GM03348 (cell line): Measurements from ENCODE around the gene SPATA20.

Experiments
- DNase-seq: peaks from one replicate; pipeline ENCODE4 v3.0.0; 2012; ENCODE audit warnings: low spot score

The SPATA20 gene

DNA sequence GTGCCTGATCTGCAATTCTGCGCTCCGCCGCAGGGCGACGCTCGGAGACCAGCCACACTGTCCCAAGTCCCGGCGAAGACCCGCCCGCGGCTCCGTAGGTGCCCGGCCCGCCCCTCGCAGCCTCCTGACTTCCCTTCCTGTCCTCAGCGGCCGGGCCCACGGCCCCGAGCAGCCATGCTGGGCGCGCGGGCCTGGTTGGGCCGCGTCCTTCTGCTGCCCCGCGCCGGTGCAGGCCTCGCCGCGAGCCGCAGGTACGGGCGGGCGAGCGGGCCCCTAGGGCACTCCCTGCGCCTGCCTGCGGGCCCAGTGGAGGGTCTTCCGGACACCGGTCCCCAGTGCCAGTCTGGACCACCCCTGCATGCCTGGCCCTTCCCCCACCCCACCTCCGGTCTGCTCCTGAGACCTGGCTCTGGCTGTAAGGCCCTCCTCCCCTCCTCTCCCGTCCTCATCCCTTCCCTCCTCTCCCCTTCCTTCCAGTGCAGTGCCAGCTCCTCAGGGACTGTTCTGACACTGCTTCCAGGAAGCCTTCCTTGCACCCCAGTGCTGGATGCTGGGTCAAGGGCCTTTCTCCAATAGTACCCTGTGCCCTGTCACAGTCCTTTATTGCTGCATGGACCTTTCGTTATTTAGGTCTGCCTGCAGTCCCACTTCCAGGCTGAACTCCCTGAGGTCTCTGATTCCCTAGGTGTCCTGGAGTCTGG is at the start of gene SPATA20:
Gene SPATA20 (plus strand): TSS at position 140 of the 701 bp plus-strand sequence. CDS start 35 bp downstream, at position 175.
- DNase-seq, result peak; percentile 95

DNA sequence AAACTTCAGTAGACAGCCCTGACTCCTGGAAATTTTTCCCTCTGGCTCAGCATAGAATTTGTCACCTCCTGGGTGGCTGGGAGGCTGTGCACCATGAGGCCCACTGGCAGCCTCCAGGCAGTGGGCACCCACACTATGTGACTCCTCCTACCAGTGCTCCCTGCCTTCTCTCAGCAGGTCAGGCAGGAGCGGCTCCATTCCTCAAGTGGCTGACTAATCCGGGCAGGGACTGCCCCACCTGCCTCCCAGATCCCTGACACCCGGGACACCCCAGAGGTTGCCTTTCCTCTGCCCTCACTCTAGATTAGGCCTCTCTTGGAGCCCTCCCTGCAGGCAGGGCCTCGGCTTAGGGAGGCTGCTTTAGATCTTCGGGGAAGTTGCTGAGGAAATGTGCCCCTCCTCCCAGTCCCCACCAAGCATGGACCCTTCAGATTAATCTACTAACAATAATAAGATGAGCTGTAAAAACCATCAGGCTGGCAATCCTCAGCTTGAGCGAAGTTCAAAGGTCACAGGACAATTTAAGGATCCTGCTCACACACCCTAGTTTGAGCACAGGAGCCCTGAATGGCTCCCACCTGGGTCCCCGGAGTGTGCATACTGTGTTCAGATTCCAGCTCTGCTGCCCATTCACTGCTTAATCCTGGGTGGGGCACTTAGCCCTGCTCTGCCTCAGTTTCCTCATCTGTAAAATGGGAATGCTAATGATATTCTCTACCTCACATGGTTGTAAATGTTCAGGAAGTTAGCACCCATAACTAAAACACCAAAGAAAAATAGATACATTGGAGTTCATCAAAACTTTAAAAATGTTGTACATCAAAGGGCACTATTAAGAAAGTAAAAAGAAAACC is 48.7 kb upstream of the SPATA20 start:
- no peak for DNase-seq

DNA sequence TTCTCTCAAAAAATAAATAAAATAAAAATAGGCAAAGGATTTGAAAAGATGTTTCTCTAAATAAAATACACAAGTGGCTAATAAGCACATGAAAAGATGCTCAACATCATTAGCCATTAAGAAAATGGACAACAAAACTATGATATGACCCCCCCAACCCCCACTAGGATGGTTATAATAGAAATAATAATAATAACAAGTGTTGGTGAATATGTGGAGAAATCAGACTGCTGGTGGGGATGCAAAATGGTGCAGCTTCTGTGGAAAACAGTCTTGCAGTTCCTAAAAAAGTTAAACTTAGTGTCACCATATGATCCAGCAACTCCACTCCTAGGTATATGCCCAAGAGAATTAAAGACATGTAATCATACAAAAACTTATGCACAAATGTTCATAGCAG is 47.7 kb upstream of the SPATA20 start:
- DNase-seq, result no peak

GRCh38 chr17:50499721-50500120 is 47.3 kb upstream of the SPATA20 start:
- DNase-seq, result no peak

DNA sequence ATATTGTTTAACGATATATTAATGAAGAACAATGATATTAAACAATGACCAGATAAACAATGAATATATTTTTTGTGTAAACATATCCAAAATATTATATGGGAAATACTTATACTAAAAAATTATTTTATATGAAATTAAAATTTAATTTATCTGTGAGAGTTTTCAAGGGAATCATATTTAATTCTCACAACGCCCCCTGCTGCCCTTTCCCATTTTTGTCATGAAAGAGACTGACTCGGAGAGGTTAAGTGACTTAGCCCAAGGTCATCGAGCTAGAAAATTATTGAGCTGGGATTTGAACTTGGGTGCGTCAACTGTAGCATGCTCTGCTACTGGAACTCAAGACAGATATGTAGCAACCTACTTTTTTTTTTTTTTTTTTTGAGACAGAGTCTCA is 45.9 kb upstream of the SPATA20 start:
- no peak for DNase-seq

GRCh38 chr17:50502301-50502990 is 44.5 kb upstream of the SPATA20 start:
- DNase-seq, result no peak

- no peak for DNase-seq
These were observed 41.3 kb upstream of the SPATA20 start for GRCh38 chr17:50505591-50506130.

DNA sequence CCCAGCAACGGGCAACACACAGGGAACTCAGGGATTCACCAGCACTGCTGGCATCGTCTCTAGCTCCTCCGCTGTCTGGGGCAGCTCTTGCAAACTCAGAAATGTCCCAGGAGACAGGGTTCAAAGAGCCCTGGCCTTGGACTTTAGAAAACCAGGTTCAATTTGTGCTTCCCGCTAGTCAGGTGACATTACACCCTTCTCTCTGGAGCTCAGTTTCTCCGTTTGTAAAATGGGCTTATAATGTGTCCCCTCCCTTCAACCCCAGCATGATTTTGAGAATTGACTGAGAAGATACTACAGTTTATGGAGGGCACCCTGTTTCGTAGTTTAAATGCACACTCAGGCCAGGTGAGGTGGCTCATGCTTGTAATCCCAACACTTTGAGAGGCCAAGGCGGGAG is 40.7 kb upstream of the SPATA20 start:
- no peak for DNase-seq

DNA sequence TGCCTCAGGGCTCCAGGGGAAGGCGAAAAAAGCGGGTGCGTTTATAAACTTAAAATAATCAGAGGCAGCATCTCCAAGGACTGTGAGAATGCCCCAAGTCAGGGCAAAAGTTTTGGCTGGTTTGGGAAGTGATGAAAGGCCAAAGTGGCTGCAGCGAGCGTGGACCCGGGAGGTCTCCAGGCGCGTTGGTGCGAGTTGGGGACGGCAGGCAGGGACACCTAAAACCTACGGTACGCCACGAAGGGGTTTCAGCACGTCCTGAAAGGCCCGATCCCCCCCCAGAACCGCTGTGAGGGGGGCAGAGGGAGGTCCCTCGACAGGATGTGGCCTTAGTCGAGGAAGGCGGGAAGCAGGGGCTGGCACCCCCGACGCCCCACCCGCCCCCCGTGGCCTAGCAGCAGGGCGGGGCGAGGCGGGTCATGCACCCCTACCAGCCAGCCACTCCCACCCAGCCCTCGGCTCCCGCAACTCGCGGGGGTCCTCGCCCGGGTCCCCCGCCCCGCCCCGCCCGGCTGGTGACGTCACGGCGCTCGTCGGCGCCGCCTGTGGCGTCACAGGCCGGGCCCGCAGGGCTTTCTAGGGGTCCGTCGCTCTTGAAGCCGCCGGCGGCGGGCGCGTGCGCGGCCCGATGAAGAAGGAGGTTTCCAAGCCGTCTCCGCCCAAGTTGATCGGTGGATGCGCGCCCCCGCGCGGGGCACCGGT is 39.0 kb upstream of the SPATA20 start, which contains the start of gene MYCBPAP:
Gene MYCBPAP (plus strand): TSS at position 569 of the 702 bp plus-strand sequence. CDS start 236 bp downstream, outside the sequence.
- DNase-seq, result peak; percentile 90

DNA sequence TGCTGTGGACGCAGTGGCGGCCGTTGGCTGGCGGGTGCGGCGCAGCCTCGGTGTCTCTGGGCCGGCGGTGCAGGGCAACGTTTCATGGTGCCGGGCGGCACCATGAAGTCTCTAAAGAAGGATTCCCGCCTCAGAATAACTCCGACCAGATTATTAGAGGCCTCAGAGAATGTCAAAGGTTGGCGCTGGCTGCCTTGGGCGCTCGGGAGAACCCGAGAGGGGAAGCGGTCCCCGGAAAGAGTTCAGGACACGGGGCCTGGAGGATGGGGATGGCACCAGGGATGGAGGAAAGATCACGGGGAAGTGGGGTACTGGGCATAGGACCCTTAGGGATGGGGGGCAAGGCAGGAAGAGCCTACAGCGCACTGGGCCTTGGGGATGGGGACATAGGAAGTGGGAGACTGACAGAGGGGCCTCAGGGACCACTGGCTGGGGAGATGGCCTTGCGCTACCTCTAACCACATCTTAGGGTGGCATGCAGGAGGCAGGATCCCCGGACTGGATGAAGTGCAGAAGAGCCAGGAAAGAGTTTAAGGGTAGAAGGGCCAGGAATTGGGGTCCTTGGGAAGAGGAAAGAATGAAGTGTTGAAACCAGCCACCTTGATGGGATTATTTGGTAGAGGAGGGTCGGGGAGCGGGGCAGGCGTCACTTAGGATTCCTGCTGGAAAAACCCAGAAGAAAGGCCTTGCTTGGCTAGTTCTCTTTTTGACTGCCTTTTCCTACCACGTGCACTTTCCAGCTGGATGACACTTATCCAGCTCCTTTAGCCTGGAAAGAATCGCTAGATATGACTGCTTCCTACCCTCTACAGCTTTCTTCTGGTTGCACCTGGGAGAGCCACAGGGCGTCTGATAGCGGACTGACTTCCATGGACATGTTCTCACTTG is 38.2 kb upstream of the SPATA20 start:
- no peak for DNase-seq

DNA sequence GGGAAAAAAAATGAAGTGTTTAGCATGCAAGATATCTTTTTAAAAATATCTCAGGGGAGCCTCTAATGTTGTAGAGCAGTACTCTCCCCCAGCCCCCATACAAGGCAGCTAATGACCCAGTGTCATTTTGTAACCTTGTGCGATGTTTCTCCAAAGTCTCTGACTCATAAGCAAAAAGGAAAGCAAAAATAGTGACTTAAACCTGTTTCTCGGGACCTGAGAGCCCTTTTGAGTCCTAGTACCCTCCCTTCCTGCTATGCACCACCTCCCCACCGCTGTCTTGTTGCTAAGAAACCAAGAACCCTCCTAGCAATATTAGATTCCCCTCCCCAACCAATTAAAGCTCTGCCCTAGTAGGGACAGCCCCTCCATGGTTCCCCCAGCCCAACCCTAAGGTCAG is 35.9 kb upstream of the SPATA20 start:
- DNase-seq, result no peak

- DNase-seq, result no peak
These were observed 33.5 kb upstream of the SPATA20 start for GRCh38 chr17:50513495-50513894.

GRCh38 chr17:50514388-50514787 is 32.6 kb upstream of the SPATA20 start:
- no peak for DNase-seq

GRCh38 chr17:50514936-50515702 is 31.9 kb upstream of the SPATA20 start:
- peak; percentile 62 for DNase-seq

DNA sequence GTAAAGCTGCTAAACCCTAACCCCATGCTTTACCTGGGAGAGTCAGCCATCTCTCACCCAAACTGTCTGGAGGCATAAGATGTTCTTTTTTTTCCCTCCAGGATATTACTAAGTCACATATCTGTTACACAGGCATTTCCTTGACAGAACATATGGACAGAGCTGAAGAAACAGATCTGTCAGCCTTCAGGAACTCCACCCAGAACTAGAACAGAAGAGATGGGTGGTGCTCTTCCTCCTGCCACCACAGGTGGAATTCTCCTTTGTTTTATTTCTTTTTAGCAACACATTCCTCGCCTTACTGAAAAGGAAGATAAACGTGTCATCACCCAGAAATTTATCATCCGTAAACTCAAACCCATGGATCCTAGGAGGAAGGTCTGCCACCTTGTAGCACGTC is 30.0 kb upstream of the SPATA20 start:
- no peak for DNase-seq

DNA sequence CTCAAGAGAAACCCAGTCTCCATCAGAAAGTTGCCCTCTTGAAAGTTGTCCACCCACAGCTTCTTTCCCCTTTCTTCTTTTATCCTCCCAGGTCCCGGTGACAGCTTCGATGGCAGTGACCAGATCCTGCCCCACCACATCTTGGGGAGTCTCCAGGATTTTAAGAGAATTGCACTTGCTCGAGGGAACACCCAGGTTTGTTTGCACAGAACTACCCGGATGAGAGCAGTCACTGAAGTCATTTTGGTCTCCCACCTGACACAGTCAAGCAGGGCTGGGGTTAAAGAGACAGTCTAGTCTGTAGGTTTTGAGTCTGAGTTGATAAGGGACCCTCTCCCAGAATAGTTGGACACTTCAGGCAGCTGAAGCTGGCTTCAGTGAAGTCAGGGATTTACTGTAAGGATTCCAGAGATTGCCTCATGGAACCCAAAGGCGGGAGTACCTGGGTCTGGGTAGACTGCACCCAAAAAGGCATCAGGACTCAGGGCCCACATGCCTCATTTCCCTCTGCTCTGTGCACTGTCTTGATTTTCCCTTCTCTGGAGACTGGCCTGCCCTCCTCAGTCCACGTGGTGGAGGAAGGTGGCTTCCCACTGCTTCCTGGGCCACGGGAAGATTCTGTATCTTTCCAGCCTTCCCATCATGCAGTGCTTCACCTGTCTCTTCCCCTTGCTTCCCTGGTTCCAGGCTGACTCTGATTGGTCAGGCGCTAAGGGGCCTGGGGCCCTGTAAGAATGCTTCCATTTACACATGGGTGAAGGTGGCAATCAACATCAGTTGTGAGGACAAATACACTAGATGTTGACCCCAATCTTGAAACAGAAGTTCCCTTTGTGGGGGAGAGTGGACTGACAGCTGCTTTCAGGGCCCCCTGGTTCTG is 29.2 kb upstream of the SPATA20 start:
- DNase-seq, result no peak

- DNase-seq, result no peak
These were observed 28.5 kb upstream of the SPATA20 start for GRCh38 chr17:50518384-50519023.

GRCh38 chr17:50519141-50519834 is 27.7 kb upstream of the SPATA20 start:
- no peak for DNase-seq
